Peyer's patch (tissue), 4 donors: ENCODE data around the gene ADAT3. TPM values are rescaled to one million over a fixed set of nuclear protein-coding genes. Genes with fewer than 3 reads are reported as not detected.
A peak's percentile ranks its signal among the peaks of the same experiment; 100 is the strongest.

ENCODE experiments used
- DNase-seq, 3 donors: peaks; one replicate each; pipeline ENCODE4 v3.0.0-alpha.2; 2017 to 2019
- H3K27ac ChIP-seq, 4 donors: fragments of 200-600 bp; sonication (generic); one replicate each; pipeline ENCODE4 v1.5.1; 2016 to 2019
- H3K27me3 ChIP-seq, 2 donors: fragments of 200-600 bp; sonication (generic); one replicate each; pipeline ENCODE4 v1.5.1; 2019
- H3K36me3 ChIP-seq, 3 donors: fragments of 200-600 bp; sonication (generic); one replicate each; pipeline ENCODE4 v1.5.1; 2016 to 2019
- H3K4me1 ChIP-seq, 4 donors: fragments of 200-600 bp; sonication (generic); one replicate each; pipeline ENCODE4 v1.5.1; 2016 to 2019
- H3K4me3 ChIP-seq, 4 donors: fragments of 200-600 bp; sonication (generic); 1 replicate in 3 of 4; 2 replicates in 1 of 4; pipeline ENCODE4 v1.5.1; 2016 to 2019; ENCODE audit warnings: mild to moderate bottlenecking in 1 of 4
- H3K9me3 ChIP-seq, 4 donors: fragments of 200-600 bp; sonication (generic); one replicate each; pipeline ENCODE4 v1.5.1; 2016 to 2019; ENCODE audit warnings: mild to moderate bottlenecking in 1 of 4
- POLR2A ChIP-seq, 2 donors: fragments of 450-650 bp; IDR thresholded peaks; one replicate each; pipeline ENCODE4 v1.5.1; 2017; ENCODE audit warnings: antibody characterized with exemption in 2 of 2, mild to moderate bottlenecking in 2 of 2, moderate library complexity in 2 of 2
- total RNA-seq, 4 donors: library from RNA; depleted of rRNA; stranded (reverse); fragments of >200 nt; gene quantifications; one replicate each; pipeline ENCODE4 v1.1.0, GENCODE V29; 2016
- TF ChIP-seq, protein P1 (sequence below), 6 experiments: fragments of 450-650 bp in 4 of 6; fragments of 200-600 bp in 2 of 6; sonication (generic) in 1 of 6; IDR thresholded peaks; one replicate each; pipeline ENCODE4 v1.5.1; 2017 to 2019; ENCODE audit warnings: antibody characterized with exemption in 6 of 6, mild to moderate bottlenecking in 3 of 6, moderate library complexity in 1 of 6

The ADAT3 gene
- total RNA-seq, 4 donors from 2014 or later: 18.2 to 33.3 (median 23.8) TPM

DNA sequence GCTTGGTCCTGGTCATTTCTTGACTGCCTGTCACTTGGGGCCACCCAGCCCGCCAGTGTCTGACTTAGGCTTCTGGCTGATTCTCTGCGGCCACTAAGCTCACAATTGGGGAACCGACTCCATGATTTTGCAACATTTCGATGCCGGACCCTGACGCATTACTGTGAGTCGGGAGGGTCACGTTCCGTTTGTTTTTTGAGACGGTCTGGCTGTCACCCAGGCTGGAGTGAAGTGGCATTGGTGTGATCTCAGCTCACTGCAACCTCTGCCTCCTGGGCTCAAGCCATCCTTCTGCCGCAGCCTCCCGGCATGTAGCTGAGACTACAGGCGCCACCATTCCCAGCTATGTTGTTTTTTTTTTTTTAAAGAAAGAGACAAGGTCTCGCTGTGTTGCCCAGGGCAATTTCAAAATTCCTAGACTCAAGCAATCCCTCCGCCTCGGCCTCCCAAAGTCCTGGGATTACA lies 3.2 kb upstream of the ADAT3 start:
- DNase-seq: no peak
- Histone ChIP-seq H3K27me3 (no peaks in the 10 kb centered on the region), H3K27ac (peak overlapping the region in 2 of 4 donors; percentile 30 to 57), H3K4me1 (peaks cover 0 to 30% (median 6%) of the 10 kb centered on the region in 4 donors), H3K36me3 (no peaks in the 10 kb centered on the region), H3K4me3 (no peak overlapping the region), H3K9me3 (no peaks in the 10 kb centered on the region)
- TF ChIP-seq POLR2A (IDR thresholded peaks at IDR 0.05): no peak
- TF ChIP-seq, protein P1, sequence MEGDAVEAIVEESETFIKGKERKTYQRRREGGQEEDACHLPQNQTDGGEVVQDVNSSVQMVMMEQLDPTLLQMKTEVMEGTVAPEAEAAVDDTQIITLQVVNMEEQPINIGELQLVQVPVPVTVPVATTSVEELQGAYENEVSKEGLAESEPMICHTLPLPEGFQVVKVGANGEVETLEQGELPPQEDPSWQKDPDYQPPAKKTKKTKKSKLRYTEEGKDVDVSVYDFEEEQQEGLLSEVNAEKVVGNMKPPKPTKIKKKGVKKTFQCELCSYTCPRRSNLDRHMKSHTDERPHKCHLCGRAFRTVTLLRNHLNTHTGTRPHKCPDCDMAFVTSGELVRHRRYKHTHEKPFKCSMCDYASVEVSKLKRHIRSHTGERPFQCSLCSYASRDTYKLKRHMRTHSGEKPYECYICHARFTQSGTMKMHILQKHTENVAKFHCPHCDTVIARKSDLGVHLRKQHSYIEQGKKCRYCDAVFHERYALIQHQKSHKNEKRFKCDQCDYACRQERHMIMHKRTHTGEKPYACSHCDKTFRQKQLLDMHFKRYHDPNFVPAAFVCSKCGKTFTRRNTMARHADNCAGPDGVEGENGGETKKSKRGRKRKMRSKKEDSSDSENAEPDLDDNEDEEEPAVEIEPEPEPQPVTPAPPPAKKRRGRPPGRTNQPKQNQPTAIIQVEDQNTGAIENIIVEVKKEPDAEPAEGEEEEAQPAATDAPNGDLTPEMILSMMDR (IDR thresholded peaks at IDR 0.05): no peak

DNA sequence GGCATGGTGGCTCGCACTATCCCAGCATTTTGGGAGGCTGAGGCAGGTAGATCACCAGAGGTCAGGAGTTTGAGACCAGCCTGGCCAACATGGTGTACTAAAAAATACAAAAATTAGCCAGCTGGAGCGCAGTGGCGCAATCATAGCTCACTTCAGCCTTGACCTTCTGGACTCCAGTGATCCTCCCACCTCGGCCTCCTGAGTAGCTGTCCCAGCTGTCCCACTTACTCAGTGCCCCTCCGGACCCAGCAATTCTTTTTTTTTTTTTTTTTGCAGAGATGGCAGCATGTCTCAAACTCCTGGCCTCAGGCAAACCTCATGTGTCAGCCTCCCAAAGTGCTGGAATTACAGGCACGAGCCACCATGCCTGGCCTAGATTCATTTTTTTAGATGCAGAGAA lies 2.3 kb upstream of the ADAT3 start:
- H3K4me1 ChIP-seq: peaks cover 0 to 32% (median 9%) of the 10 kb centered on the region in 4 donors
- no peaks in the 10 kb centered on the region for H3K36me3 ChIP-seq
- no peak for DNase-seq
- H3K4me3 ChIP-seq: no peak overlapping the region
- no peaks in the 10 kb centered on the region for H3K27me3 ChIP-seq
- no peaks in the 10 kb centered on the region for H3K9me3 ChIP-seq
- peak overlapping the region in 2 of 4 donors; percentile 31 to 92 for H3K27ac ChIP-seq
- TF ChIP-seq, protein P1 (IDR thresholded peaks at IDR 0.05): no peak
- TF ChIP-seq POLR2A (IDR thresholded peaks at IDR 0.05): no peak

DNA sequence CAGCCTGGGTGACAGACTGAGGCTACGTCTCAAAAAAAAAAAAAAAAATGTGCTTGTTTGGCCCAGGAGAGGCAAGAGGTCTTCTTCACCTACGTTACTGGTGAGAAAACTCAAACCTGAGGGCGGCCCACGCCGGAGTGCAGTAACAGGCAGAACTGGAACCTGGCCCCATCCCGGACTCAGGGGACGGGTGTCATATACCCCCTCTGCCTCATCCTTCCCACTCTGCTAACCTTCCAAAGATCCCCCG lies 414 bp upstream of the ADAT3 start:
- Histone ChIP-seq H3K27ac (peak overlapping the region; percentile 83 to 92 (median 89)), H3K27me3 (no peaks in the 10 kb centered on the region), H3K4me1 (peaks cover 0 to 46% (median 21%) of the 10 kb centered on the region in 4 donors), H3K4me3 (peak overlapping the region in 2 of 4 donors; percentile 78 to 82), H3K9me3 (no peaks in the 10 kb centered on the region), H3K36me3 (no peaks in the 10 kb centered on the region)
- DNase-seq: no peak
- TF ChIP-seq, protein P1 (IDR thresholded peaks at IDR 0.05): no peak
- no peak for TF ChIP-seq POLR2A (IDR thresholded peaks at IDR 0.05)

DNA sequence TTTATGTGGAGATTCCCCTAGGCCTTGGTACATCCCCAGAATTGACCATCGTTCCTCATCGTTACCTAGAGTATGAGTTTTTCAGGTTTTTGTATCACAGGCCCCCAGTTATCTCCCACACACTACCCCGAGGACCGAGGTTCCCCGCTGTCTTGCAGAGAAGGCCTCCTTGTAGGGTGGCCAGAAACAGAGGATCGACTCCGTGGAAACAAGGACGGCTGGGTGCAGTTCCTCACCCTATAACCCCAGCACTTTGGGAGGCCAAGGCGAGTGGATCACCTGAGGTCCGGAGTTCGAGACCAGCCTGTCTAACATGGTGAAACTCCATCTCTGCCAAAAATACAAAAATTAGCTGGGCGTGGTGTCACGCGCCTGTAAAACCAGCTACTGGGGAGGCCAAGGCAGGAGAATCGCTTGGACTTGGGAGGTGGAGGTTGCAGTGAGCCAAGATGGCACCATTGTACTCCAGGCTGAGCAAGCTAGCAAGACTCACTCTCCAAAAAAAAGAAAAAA lies 720 bp downstream of the ADAT3 start:
- peaks cover 0 to 50% (median 21%) of the 10 kb centered on the region in 4 donors for H3K4me1 ChIP-seq
- TF ChIP-seq, protein P1 (IDR thresholded peaks at IDR 0.05): no peak
- no peak for TF ChIP-seq POLR2A (IDR thresholded peaks at IDR 0.05)

DNA sequence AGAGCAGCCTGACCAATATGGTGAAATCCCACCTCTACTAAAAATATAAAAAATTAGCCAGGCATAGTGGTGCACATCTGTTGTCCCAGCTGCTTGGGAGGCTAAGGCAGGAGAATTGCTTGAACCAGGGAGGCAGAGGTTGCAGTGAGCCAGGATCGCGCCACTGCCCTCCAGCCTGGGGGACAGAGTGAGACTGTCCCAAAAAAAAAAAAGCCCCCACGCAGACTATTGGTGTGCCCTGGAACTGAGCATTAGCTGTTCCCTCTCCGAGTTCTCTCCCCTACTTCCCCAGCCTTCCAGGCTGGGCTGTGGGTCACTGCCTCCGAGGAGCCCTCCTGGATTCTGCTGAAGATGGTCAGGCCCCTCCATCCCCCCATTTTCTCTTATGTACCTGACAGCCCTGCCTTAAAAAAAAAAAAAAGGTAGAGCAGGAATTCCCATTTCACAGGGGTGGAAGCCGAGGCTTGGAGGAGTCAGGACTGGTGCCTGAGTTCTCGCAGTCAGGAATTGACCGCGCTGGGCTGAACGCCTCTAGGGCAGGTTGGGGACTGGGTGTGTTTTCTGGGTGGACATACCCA lies 1.9 kb downstream of the ADAT3 start:
- peaks cover 0 to 56% (median 21%) of the 10 kb centered on the region in 4 donors for H3K4me1 ChIP-seq

More for the DNA sequence above, 720 bp downstream of the ADAT3 start:
- Histone ChIP-seq H3K36me3 (no peaks in the 10 kb centered on the region), H3K4me3 (peak overlapping the region; percentile 78 to 87 (median 82)), H3K9me3 (no peaks in the 10 kb centered on the region), H3K27ac (peak overlapping the region; percentile 83 to 92 (median 89)), H3K27me3 (no peaks in the 10 kb centered on the region)
- DNase-seq: no peak

More for the DNA sequence above, 1.9 kb downstream of the ADAT3 start:
- Histone ChIP-seq H3K9me3 (no peaks in the 10 kb centered on the region), H3K36me3 (peaks cover 0 to 3% (median 0%) of the 10 kb centered on the region in 3 donors), H3K27ac (peak overlapping the region in 3 of 4 donors; percentile 78 to 98 (median 88)), H3K27me3 (no peaks in the 10 kb centered on the region), H3K4me3 (peak overlapping the region in 1 of 4 donors; percentile 10)
- TF ChIP-seq POLR2A (IDR thresholded peaks at IDR 0.05): no peak
- TF ChIP-seq, protein P1 (IDR thresholded peaks at IDR 0.05): no peak
- DNase-seq: no peak
